HCT116 (cell line): ENCODE data around the gene DEXI.

Experiments
- CTCF ChIP-seq, 3 experiments: fragments of 200-600 bp in 1 of 3; sonication (generic) in 1 of 3; IDR thresholded peaks in 2 of 3; conservative IDR thresholded peaks in 1 of 3; 2 replicates each; pipeline ENCODE4 v1.5.1; 2012 to 2017; ENCODE audit warnings: low read depth in 2 of 3, low read length in 2 of 3, antibody characterized with exemption in 1 of 3, borderline replicate concordance in 1 of 3, control low read depth in 1 of 3, mild to moderate bottlenecking in 1 of 3, mixed read lengths in 1 of 3, mixed run types in 1 of 3, moderate library complexity in 1 of 3; ENCODE audit not compliant: insufficient read depth in 1 of 3
- POLR2AphosphoS5 ChIP-seq: IDR thresholded peaks from 2 replicates; pipeline ENCODE4 v1.6.1; 2011; ENCODE audit warnings: mild to moderate bottlenecking, low read depth, low read length, moderate library complexity
- SP1 ChIP-seq: IDR thresholded peaks from 2 replicates; pipeline ENCODE4 v1.6.1; 2012; ENCODE audit warnings: low read depth

DNA sequence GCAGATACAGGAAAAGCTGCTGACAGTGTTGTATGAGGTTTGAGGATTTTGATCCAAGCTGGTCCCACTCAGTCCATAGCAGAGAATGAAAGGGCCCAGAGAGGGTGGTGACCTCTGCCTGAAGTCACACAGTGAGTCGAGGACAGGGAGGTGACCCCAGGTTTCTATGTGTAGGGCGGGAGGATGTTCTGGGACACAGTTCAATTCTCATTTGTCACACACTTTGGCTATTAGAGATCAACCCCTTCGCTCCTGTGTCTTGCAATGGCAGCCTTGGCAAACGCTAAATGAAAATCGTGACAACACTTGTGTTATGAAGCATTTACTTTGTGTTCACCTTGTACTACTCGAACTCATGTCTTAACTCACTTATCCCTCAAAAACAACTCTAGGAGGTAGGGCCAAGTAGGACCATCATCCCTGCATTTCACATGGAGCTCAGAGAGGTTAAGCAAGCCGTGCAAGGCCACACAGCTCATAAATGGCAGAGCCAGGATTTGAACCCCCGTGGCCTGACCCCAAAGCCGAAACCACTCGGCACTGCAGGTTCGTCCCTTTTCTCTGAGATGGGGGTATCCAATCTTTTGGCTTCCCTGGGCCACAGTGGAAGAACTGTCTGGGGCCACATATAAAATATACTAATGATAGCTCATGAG is 10.2 kb downstream of the DEXI start:
- TF ChIP-seq CTCF (IDR thresholded peaks at IDR 0.05 in 2 of 3, conservative IDR thresholded peaks at IDR 0.05 in 1 of 3; ENCODE audit: borderline replicate concordance in 1 of 3, insufficient read depth in 1 of 3, low read depth in 2 of 3, low read length in 2 of 3) (no peak), POLR2AphosphoS5 (no peak), SP1 (no peak)
